Measurements from ENCODE around the gene CNN1. TPM values are rescaled to one million over a fixed set of nuclear protein-coding genes. Genes with fewer than 3 reads are reported as not detected.

Gene CNN1
- total RNA-seq, 1 donor = 4.2 TPM

- DNase-seq (ENCODE audit: low read depth) = peak; percentile 69
- no peak for TF ChIP-seq CTCF (IDR thresholded peaks at IDR 0.05; ENCODE audit: insufficient read depth, low read length)
Observed at GRCh38 chr19:11530432-11530831, 8.2 kb upstream of the CNN1 start.

GRCh38 chr19:11534538-11534937 is 4.1 kb upstream of the CNN1 start:
- no peak for TF ChIP-seq CTCF (IDR thresholded peaks at IDR 0.05; ENCODE audit: insufficient read depth, low read length)
- H3K4me3 ChIP-seq (ENCODE audit: low read depth, low read length) = no peak overlapping the region

More at GRCh38 chr19:11530432-11530831, 8.2 kb upstream of the CNN1 start:
- H3K4me3 ChIP-seq (ENCODE audit: low read depth, low read length) = no peak overlapping the region

GRCh38 chr19:11534948-11535347 is 3.7 kb upstream of the CNN1 start:
- DNase-seq (ENCODE audit: low read depth) = peak; percentile 39
- no peak for TF ChIP-seq CTCF (IDR thresholded peaks at IDR 0.05; ENCODE audit: insufficient read depth, low read length)
- no peak overlapping the region for H3K4me3 ChIP-seq (ENCODE audit: low read depth, low read length)

More at GRCh38 chr19:11534538-11534937, 4.1 kb upstream of the CNN1 start:
- DNase-seq (ENCODE audit: low read depth) = no peak

DNA sequence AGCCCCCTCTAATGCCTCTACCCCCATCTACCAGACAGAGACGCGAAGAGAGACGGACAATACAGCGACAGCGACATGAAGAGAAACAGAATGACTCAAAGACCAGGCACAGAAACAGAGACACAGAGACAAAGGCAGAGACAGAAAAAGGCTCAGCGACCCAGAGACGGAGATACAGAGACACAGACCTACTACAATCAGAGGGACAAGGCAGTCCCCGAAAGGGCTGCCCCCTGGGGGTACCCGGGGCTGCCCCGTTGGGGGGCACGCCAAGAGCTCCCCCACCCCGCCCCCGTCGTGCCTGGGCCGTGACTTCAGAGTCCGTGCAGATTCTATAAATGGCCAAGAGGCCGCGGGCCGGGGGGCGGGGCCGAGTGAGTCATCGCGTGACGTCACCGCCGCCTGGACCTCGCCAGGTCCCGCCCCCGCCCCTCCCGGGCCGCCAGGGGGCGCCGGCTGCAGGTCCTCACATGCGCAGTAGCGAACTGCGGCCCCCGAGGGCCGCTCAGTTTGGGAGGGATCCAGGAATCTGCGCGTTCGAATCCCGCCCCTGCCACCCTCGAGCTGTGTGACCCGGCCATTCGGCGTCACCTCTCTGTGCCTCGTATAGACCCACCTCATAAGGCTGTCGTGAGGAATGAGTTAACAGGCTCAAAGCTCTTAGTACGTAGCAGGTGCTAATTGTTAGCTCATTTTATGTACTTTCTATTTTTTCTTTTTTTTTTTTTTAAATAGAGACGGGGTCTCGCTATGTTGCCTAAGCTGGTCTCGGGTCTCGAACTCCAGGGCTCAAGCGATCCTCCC is 2.7 kb upstream of the CNN1 start:
- peak; percentile 73 for TF ChIP-seq CTCF (IDR thresholded peaks at IDR 0.05; ENCODE audit: insufficient read depth, low read length)
- DNase-seq (ENCODE audit: low read depth) = peak; percentile 82
- peak overlapping the region; percentile 47 for H3K4me3 ChIP-seq (ENCODE audit: low read depth, low read length)

DNA sequence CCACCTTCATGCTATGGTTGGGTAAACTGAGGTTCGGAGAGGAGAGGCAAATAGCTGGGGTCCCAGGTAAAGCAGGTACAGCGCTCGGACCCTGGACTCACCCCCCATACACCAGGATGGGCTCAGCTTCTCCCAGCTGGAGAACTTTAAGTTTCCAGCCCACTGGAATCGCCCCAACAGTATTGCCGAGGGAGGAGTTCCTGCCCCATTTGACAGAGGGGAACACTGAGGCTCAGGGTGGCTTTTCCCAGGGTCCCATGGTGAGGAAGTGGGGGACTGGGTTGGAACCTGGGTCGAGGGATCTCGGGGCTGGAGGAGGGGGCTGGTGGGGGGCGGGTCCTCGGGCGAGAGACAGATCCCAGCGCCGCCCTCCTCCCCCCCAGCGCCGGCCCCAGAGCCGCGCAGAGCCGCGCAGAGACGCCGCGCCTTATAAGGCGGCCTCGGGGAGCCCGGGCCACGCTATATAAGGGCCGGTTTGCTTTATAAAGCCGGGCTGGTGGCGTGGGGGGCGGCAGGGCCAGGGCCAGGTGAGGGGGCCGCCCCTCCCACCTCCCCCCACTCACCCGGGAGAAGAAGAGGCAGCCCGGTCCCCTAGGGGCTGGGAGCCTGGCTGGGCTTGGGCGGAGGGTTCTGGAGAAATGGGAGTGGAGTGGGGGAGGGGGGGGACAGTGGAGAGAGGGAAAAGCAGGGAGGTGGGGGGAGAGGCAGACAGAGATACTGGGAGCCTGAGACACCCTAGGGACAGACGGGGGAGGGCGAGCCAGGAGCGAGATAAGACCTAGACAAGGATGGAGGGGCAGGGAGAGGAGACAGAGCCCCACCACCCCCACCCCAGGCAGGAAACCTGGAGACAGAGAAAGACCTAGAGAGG is 1.1 kb downstream of the CNN1 start:
- no peak for TF ChIP-seq CTCF (IDR thresholded peaks at IDR 0.05; ENCODE audit: insufficient read depth, low read length)
- H3K4me3 ChIP-seq (ENCODE audit: low read depth, low read length) = no peak overlapping the region
- no peak for DNase-seq (ENCODE audit: low read depth)

DNA sequence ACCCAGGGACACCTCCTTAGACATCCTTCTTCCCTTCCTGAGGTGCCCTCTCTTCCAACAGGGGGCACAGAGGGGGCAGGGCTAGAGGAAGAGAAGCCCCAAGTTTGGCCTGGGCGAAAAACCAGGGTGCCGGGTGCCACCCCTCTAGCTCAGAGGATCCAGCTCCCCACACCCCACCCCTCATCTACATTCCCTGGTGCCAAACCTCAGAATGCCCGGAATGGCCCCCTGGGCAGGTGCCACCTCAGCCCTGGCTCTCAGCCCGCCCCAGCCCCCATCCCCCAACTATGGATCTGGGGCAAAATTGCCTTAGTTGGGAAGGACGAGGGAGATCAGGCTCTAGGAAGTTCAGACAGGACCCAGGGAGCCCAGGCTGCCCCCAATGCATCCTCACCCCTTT is 2.0 kb downstream of the CNN1 start:
- no peak for TF ChIP-seq CTCF (IDR thresholded peaks at IDR 0.05; ENCODE audit: insufficient read depth, low read length)
- H3K4me3 ChIP-seq (ENCODE audit: low read depth, low read length) = no peak overlapping the region
- no peak for DNase-seq (ENCODE audit: low read depth)
